Astrocyte (in vitro differentiated cells and primary cell): ENCODE measurements around the gene TRIM43.
"Not testable (repeated sequence)": the region's sequence is repeated elsewhere in the genome, so short reads cannot be mapped to it uniquely, and the experiment has no call there.

Experiments
- EZH2 ChIP-seq: IDR thresholded peaks from 2 replicates; pipeline ENCODE4 v1.6.1; 2012; ENCODE audit warnings: mild to moderate bottlenecking, low read length, inconsistent platforms; ENCODE audit not compliant: insufficient read depth
- TF ChIP-seq, protein P1 (sequence below): IDR thresholded peaks from 2 replicates; pipeline ENCODE4 v1.5.1; 2011; ENCODE audit warnings: low read depth, mild to moderate bottlenecking, inconsistent platforms, low read length, moderate library complexity; ENCODE audit not compliant: insufficient read depth

- TF ChIP-seq, protein P1, sequence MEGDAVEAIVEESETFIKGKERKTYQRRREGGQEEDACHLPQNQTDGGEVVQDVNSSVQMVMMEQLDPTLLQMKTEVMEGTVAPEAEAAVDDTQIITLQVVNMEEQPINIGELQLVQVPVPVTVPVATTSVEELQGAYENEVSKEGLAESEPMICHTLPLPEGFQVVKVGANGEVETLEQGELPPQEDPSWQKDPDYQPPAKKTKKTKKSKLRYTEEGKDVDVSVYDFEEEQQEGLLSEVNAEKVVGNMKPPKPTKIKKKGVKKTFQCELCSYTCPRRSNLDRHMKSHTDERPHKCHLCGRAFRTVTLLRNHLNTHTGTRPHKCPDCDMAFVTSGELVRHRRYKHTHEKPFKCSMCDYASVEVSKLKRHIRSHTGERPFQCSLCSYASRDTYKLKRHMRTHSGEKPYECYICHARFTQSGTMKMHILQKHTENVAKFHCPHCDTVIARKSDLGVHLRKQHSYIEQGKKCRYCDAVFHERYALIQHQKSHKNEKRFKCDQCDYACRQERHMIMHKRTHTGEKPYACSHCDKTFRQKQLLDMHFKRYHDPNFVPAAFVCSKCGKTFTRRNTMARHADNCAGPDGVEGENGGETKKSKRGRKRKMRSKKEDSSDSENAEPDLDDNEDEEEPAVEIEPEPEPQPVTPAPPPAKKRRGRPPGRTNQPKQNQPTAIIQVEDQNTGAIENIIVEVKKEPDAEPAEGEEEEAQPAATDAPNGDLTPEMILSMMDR: not testable (repeated sequence)
- TF ChIP-seq EZH2: not testable (repeated sequence)
Measured at GRCh38 chr2:95583545-95583944, 8.3 kb upstream of the TRIM43 start.
